K562 (cell line): ENCODE data around the gene SRRM4. TPM values are rescaled to one million over a fixed set of nuclear protein-coding genes. Genes with fewer than 3 reads are reported as not detected.

ENCODE experiments used
- ARID2 ChIP-seq: fragments of 450-650 bp; IDR thresholded peaks from 2 replicates; pipeline ENCODE4 v1.6.1; 2017; ENCODE audit warnings: antibody characterized with exemption, mild to moderate bottlenecking
- GABPB1 ChIP-seq: sonication (generic); formaldehyde crosslinking; IDR thresholded peaks from 2 replicates; pipeline ENCODE4 v1.8.0; 2022; ENCODE audit warnings: mild to moderate bottlenecking, missing genetic modification reagents
- LARP7 ChIP-seq: fragments of 450-650 bp; IDR thresholded peaks from 2 replicates; pipeline ENCODE4 v1.6.1; 2016
- LCOR ChIP-seq: sonication (generic); formaldehyde crosslinking; IDR thresholded peaks from 2 replicates; pipeline ENCODE4 v1.8.0; 2022; ENCODE audit warnings: mild to moderate bottlenecking, missing genetic modification reagents
- NBN ChIP-seq: fragments of 450-650 bp; IDR thresholded peaks from 2 replicates; pipeline ENCODE4 v1.6.1; 2016; ENCODE audit warnings: low read depth, mild to moderate bottlenecking
- NCOA1 ChIP-seq: fragments of 450-650 bp; IDR thresholded peaks from 2 replicates; pipeline ENCODE4 v1.6.1; 2016; ENCODE audit warnings: low read depth
- NR2C1 ChIP-seq, 2 experiments: fragments of 450-650 bp; IDR thresholded peaks; 2 replicates each; pipeline ENCODE4 v1.6.1; 2017; ENCODE audit warnings: mild to moderate bottlenecking in 2 of 2, antibody characterized with exemption in 1 of 2, inconsistent platforms in 1 of 2, missing compliant biosample characterization in 1 of 2, missing genetic modification characterization in 1 of 2
- THRB ChIP-seq: fragments of 450-650 bp; formaldehyde crosslinking; conservative IDR thresholded peaks from 2 replicates; pipeline ENCODE4 v1.4.0; 2022; ENCODE audit warnings: mild to moderate bottlenecking, missing genetic modification characterization
- YBX1 ChIP-seq: fragments of 450-650 bp; IDR thresholded peaks from 2 replicates; pipeline ENCODE4 v1.7.1; 2016; ENCODE audit warnings: mild to moderate bottlenecking
- ZNF143 ChIP-seq: sonication (generic); formaldehyde crosslinking; IDR thresholded peaks from 2 replicates; pipeline ENCODE4 v1.9.0; 2022; ENCODE audit warnings: mild to moderate bottlenecking, missing genetic modification reagents
- polyA plus RNA-seq, 8 experiments: library from polyadenylated mRNA; depleted of rRNA in 4 of 8; stranded (reverse) in 5 of 8; unstranded in 3 of 8; fragments of >200 nt; fragmentation: Nextera tagmentation in 2 of 8; fragmentation: Illumina TruSeq in 1 of 8; extraction: Ambion mirVana in 2 of 8; extraction: Trizol in 1 of 8; gene quantifications; 2 replicates each; pipeline versions ENCODE4 v1.2.1 to v1.2.3, GENCODE V29; 2011 to 2014; ENCODE audit warnings: inconsistent platforms in 1 of 8, missing spikeins in 1 of 8
- total RNA-seq, 7 experiments: library from RNA; depleted of rRNA in 6 of 7; stranded (reverse); fragments of >200 nt in 6 of 7; fragmentation: Illumina TruSeq in 2 of 7; extraction: Trizol in 2 of 7; gene quantifications; 2 replicates each; pipeline versions ENCODE4 v1.2.1 to v1.2.3, GENCODE V29; 2011 to 2021; ENCODE audit warnings: low replicate concordance in 1 of 7
- TF ChIP-seq, protein P1 (sequence below): fragments of 250-450 bp; sonication (Bioruptor Pico); IDR thresholded peaks from 2 replicates; pipeline ENCODE4 v1.5.0; 2022; ENCODE audit warnings: mild to moderate bottlenecking
- TF ChIP-seq, protein P2 (sequence below): sonication (generic); formaldehyde crosslinking; IDR thresholded peaks from 2 replicates; pipeline ENCODE4 v1.4.0; 2020; ENCODE audit warnings: mild to moderate bottlenecking, missing genetic modification reagents
- TF ChIP-seq, protein P3 (sequence below): fragments of 250-450 bp; sonication (Bioruptor Pico); IDR thresholded peaks from 2 replicates; pipeline ENCODE4 v1.4.0; 2020; ENCODE audit warnings: mild to moderate bottlenecking, moderate library complexity

SRRM4 gene
- total and polyA plus RNA-seq, 9 of the 15 experiments (the other 6 are each of a cell fraction or from before 2014, with no cell fraction given) = not detected

DNA sequence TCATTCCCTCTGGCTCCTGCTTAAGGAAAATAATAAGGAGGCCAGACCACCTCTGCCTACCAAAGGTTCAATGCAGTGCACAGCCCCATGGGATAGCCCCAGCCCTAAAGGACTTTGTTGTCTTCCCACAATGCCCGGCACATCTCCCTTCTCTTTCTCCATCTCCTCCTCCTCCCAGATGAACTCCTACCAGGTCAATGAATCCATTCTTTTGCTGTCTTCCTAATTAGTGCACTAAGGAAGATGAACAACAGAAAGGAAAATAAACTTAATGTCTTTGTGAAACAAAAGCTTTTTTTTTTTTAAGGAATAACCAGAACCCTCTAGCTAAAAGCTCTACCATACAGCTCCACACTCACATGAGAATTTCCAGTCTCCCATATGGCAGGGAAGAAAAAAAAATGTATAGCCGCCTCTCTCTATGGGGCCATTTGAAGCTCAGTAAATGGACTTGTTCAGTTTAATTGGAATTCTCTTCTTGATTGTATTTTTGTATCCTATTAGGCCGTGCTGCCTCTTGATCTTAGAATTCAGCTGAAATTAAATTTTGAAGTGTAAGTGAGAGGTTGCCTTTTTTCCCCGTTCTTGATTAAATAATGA, 155.6 kb downstream of the SRRM4 start (continued):
- TF ChIP-seq, protein P1, sequence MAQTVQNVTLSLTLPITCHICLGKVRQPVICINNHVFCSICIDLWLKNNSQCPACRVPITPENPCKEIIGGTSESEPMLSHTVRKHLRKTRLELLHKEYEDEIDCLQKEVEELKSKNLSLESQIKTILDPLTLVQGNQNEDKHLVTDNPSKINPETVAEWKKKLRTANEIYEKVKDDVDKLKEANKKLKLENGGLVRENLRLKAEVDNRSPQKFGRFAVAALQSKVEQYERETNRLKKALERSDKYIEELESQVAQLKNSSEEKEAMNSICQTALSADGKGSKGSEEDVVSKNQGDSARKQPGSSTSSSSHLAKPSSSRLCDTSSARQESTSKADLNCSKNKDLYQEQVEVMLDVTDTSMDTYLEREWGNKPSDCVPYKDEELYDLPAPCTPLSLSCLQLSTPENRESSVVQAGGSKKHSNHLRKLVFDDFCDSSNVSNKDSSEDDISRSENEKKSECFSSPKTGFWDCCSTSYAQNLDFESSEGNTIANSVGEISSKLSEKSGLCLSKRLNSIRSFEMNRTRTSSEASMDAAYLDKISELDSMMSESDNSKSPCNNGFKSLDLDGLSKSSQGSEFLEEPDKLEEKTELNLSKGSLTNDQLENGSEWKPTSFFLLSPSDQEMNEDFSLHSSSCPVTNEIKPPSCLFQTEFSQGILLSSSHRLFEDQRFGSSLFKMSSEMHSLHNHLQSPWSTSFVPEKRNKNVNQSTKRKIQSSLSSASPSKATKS (CRISPR knock-in tag) = no peak
- TF ChIP-seq LCOR (CRISPR knock-in tag) (no peak), NR2C1 (IDR thresholded peaks at IDR 0.05) (no peak), NR2C1 (tag; IDR thresholded peaks at IDR 0.05) (no peak), THRB (CRISPR knock-in tag) (no peak), LARP7 (no peak), ARID2 (no peak), YBX1 (no peak), NCOA1 (no peak), GABPB1 (CRISPR knock-in tag) (no peak), ZNF143 (no peak), NBN (no peak)
- TF ChIP-seq, protein P2, sequence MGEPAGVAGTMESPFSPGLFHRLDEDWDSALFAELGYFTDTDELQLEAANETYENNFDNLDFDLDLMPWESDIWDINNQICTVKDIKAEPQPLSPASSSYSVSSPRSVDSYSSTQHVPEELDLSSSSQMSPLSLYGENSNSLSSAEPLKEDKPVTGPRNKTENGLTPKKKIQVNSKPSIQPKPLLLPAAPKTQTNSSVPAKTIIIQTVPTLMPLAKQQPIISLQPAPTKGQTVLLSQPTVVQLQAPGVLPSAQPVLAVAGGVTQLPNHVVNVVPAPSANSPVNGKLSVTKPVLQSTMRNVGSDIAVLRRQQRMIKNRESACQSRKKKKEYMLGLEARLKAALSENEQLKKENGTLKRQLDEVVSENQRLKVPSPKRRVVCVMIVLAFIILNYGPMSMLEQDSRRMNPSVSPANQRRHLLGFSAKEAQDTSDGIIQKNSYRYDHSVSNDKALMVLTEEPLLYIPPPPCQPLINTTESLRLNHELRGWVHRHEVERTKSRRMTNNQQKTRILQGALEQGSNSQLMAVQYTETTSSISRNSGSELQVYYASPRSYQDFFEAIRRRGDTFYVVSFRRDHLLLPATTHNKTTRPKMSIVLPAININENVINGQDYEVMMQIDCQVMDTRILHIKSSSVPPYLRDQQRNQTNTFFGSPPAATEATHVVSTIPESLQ (CRISPR knock-in tag) = no peak
- TF ChIP-seq, protein P3, sequence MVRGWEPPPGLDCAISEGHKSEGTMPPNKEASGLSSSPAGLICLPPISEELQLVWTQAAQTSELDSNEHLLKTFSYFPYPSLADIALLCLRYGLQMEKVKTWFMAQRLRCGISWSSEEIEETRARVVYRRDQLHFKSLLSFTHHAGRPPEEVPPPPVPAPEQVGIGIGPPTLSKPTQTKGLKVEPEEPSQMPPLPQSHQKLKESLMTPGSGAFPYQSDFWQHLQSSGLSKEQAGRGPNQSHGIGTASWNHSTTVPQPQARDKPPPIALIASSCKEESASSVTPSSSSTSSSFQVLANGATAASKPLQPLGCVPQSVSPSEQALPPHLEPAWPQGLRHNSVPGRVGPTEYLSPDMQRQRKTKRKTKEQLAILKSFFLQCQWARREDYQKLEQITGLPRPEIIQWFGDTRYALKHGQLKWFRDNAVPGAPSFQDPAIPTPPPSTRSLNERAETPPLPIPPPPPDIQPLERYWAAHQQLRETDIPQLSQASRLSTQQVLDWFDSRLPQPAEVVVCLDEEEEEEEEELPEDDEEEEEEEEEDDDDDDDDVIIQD (CRISPR knock-in tag) = no peak
